ENCODE results near the gene RFPL1. TPM values are rescaled to one million over a fixed set of nuclear protein-coding genes. Genes with fewer than 3 reads are reported as not detected.
A peak's percentile ranks its signal among the peaks of the same experiment; 100 is the strongest.
"Not testable (repeated sequence)": the region's sequence is repeated elsewhere in the genome, so short reads cannot be mapped to it uniquely, and the experiment has no call there.

RFPL1 gene
- total RNA-seq, 1 experiment from 2014 or later: not detected

DNA sequence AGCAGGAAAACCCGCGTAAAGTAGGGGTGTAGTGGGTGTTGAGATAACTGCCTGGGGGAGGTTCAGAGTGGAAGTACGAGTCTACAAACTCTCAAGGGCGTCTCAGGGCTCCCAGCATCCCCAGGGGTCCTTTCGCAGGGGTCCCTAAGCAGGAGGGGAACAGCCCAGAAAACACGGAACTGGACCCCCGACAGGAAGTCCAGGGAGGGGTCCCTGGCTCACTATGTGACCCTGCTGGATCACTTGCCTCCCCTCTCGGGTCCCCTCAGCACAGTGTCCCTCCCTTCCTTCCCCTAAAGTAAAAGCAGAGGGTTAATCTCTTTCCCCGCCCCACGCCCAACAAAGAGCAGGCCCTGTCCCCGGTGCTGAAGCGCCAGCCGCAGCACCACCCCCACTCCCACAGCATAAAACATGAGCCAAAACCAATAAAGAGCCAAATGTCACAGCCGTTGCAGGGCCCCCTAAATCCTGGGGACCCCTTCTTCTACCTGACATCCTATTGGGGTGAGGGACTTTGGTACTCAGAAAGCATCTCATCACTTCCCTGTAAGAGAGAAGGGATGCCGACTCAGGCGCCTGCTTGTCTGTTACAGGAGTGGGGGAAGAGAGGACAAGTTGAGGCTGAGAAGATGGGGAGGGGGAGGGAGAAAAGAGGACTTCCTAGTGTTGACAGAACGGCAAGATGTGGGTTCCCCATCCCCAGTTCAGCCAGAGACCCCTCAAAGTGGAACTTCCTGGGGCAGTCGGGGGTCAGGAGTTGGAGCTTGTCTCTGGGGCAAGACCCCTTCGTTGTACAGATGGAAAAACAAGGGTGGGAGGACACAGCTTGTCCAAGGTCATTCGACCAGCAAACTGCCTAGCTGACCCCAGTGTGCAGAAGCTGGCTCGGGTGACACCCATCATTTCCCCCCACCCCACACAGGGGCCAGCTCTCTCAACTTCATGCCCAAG lies 40.2 kb downstream of the RFPL1 start:
- no peak for DNase-seq (ENCODE audit: low read depth)

DNA sequence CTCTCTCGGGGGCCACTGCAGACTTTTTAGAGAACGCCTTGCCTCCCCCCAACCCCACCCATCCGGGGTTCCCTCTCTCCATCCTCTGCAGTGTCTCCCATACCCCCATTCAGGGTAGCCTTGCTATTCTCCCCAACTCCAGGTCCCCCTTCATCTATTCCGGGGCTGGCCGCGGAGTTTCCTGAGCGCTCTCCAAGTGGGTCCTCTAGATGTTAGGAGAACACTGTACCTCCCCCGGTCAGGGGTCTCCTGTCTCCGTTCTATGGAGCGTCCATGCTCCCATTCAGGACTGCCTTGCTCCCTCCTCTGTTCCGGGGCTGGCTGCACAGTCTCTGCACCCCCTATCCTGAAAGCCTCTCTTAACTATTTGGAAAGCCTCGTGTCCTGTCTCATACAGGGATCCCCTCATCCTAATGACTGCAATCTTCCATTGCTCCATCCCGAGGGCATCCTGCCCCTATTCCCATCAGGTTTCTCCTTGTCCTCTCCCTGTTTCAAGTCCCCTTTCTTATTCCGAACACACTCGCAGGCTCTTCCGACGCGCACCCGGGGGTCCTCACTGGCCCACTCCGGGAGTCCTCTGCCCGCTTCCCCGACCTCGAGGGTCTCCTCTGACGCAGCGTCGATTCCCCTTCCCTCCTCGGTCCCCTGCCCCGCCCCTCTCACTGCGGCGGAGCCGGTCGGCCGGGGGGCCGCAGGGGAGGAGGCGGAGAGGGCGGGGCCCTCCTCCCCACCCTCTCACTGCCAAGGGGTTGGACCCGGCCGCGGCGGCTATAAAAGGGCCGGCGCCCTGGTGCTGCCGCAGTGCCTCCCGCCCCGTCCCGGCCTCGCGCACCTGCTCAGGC lies 41.3 kb downstream of the RFPL1 start, which contains the start of gene NEFH:
TSS of gene NEFH (plus strand) at position 802 of the 845 bp plus-strand sequence. CDS start 45 bp downstream, outside the sequence.
- no peak for DNase-seq (ENCODE audit: low read depth)

DNA sequence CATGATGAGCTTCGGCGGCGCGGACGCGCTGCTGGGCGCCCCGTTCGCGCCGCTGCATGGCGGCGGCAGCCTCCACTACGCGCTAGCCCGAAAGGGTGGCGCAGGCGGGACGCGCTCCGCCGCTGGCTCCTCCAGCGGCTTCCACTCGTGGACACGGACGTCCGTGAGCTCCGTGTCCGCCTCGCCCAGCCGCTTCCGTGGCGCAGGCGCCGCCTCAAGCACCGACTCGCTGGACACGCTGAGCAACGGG lies 41.8 kb downstream of the RFPL1 start:
- DNase-seq (ENCODE audit: low read depth): no peak

DNA sequence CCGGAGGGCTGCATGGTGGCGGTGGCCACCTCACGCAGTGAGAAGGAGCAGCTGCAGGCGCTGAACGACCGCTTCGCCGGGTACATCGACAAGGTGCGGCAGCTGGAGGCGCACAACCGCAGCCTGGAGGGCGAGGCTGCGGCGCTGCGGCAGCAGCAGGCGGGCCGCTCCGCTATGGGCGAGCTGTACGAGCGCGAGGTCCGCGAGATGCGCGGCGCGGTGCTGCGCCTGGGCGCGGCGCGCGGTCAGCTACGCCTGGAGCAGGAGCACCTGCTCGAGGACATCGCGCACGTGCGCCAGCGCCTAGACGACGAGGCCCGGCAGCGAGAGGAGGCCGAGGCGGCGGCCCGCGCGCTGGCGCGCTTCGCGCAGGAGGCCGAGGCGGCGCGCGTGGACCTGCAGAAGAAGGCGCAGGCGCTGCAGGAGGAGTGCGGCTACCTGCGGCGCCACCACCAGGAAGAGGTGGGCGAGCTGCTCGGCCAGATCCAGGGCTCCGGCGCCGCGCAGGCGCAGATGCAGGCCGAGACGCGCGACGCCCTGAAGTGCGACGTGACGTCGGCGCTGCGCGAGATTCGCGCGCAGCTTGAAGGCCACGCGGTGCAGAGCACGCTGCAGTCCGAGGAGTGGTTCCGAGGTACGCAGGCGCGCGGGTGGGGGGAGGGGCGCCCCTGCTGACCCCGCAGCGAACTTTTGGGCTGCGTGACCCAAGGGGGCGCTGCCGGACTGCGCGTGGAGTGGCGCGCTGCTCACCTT lies 42.3 kb downstream of the RFPL1 start:
- DNase-seq (ENCODE audit: low read depth): peak; percentile 78

DNA sequence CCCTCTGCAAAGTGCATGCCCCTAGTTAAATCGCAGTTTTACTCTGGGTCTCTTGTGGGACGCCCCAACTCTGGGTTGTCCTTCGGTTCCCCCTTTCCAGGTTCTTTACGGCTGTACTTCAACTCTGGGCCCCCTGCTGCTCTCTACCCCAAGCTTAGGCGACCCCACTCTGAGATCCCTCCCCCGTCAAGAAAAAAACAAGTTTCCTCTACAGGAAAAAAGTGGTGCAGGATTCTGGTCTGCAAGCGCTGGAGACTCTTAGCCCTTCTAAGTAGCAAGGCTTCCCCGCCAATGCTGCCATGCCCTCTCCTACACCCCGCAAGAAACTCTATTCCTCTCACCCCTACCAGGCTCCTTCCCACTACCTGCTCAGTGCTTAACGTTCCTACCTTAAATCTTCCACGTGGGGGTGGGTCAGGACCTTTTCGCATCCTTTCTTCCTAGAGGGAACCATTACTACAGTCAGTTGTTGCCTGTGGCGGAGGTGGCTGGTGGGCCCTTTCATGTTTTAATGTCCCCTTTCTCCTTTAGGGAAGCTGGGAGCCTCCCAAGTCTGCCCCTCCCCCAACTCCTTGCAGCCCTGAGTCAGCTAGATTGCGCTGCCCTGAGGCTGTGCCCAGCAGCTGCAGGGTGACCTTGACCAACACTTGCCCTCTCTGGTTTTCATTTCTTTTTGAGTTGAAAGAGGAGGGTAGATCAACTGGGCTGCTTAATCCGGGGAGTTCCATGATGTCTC lies 43.0 kb downstream of the RFPL1 start:
- DNase-seq (ENCODE audit: low read depth): peak; percentile 78

DNA sequence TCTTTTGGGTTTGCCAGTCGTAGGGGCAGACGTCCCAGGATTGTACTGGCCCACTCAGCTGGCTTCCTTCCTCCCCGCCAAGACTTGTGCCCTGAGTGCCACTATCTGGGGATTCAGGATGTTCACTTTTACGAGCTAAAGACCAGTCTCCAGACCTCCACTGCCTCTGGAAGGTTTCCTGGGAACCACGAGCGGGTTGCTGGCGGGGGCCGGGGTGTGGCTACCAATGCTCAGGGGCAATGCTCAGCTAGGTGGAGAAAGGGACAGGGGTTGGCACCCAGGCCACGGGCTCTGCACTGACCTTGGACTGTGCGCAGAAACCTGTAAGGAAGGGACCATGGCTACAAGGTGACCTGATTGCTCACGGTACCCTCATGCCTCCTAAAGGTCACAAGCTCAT lies 43.9 kb downstream of the RFPL1 start:
- no peak for DNase-seq (ENCODE audit: low read depth)

DNA sequence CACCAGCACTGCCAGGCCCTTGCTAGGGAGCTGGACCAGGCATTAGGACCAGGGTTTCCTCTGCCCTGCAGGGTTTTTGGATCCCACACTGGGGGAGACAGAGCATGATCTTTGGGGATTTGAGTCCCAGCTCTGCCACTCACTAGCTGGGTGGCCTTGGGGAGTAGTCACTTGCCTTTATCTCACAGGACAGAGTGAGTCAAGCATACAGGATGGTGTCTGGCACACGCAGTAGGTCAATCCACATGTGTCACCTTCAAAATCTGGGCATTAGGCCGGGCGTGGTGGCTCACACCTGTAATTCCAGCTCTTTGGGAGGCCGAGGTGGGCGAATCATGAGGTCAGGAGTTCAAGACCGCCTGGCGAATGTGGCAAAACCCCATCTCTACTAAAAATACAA lies 44.3 kb downstream of the RFPL1 start:
- no peak for DNase-seq (ENCODE audit: low read depth)

DNA sequence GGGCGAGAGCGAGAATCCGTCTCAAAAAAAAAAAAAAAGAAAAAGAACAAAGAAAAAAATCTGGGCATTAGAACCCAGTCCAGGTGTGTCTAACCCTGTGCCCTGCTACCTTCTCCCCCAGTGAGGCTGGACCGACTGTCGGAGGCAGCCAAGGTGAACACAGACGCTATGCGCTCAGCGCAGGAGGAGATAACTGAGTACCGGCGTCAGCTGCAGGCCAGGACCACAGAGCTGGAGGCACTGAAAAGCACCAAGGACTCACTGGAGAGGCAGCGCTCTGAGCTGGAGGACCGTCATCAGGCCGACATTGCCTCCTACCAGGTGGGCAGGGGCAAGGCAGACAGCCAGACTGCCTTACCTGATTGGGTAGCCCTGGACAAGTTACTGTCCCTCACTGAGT lies 44.9 kb downstream of the RFPL1 start:
- no peak for DNase-seq (ENCODE audit: low read depth)

DNA sequence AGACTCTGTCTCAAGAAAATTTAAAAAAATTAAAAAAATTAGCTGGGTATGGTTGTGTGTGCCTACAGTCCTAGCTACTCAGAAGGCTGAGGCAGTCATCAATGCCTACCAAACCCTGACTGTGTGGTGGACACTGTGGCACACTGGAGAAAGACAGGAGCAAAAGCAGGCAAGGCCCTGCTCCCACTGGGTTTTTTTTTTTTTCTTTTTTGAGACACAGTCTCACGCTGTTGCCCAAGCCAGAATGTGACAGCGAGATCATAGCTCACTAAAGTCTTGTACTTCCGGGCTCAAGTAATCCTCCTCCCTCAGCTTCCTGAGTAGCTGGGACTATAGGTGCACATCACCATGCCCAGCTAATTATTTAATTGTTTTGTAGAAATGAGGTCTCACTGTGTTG lies 46.3 kb downstream of the RFPL1 start:
- DNase-seq (ENCODE audit: low read depth): no peak

DNA sequence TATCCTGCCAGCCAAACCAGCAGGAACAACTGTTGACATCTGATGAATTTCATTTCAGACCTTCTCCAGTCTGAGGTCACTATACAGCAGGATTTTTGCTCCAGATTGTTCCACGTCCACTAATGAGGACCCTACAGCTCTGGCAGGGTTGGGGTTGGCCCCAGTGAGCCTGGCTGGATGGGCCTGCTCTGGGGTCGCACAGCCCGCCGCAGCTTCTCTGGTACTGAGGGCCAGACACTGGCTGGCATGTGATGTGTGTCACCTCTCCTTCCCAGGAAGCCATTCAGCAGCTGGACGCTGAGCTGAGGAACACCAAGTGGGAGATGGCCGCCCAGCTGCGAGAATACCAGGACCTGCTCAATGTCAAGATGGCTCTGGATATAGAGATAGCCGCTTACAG lies 47.1 kb downstream of the RFPL1 start:
- no peak for DNase-seq (ENCODE audit: low read depth)

DNA sequence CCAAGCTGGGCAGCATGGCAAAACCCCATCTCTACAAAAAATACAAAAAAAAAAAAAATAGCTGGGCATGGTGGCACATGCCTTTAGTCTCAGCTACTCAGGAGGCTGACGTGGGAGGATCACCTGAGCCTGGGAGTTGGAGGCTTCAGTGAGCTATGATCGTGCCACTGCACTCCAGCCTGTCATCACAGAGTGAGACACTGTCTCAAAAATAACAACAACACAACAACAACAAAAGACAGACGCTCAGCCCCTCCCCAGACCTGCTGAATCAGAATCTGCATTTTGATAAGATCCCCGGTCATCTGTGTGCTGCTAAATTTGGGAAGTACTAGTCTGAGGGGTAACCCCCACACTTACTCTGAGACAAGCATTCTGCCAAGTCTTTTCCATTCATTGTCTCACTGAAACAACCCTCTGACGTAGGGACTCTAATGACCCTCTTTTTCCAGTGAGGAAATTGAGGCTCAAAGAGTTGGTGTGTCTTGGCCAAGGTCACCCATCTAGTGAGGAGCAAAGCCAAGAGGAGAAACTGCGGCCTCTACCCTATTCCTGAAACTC lies 49.1 kb downstream of the RFPL1 start:
- no peak for DNase-seq (ENCODE audit: low read depth)

DNA sequence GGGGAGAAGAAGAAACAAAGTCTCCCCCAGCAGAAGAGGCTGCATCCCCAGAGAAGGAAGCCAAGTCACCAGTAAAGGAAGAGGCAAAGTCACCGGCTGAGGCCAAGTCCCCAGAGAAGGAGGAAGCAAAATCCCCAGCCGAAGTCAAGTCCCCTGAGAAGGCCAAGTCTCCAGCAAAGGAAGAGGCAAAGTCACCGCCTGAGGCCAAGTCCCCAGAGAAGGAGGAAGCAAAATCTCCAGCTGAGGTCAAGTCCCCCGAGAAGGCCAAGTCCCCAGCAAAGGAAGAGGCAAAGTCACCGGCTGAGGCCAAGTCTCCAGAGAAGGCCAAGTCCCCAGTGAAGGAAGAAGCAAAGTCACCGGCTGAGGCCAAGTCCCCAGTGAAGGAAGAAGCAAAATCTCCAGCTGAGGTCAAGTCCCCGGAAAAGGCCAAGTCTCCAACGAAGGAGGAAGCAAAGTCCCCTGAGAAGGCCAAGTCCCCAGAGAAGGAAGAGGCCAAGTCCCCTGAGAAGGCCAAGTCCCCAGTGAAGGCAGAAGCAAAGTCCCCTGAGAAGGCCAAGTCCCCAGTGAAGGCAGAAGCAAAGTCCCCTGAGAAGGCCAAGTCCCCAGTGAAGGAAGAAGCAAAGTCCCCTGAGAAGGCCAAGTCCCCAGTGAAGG lies 50.9 kb downstream of the RFPL1 start:
- not testable (repeated sequence) for DNase-seq (ENCODE audit: low read depth)

DNA sequence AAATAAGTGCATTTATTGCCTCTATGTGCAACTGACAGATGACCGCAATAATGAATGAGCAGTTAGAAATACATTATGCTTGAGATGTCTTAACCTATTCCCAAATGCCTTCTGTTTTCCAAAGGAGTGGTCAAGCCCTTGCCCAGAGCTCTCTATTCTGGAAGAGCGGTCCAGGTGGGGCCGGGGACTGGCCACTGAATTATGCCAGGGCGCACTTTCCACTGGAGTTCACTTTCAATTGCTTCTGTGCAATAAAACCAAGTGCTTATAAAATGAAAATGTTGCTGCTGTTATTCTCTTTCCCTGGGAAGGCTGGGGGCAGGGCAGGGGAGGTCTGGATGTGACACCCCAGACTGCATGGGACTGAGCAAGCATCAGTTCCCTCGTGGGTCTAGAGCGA lies 52.6 kb downstream of the RFPL1 start:
- no peak for DNase-seq (ENCODE audit: low read depth)

Other genes with a start within 250 kb of the RFPL1 start
- 0.29 TPM in 1 of 2 replicates, not detected in the other for gene EMID1, start 232.7 kb upstream of the RFPL1 start, total RNA-seq (2014; rRNA removed)
- gene RHBDD3, start 170.6 kb upstream of the RFPL1 start, total RNA-seq (2014; rRNA removed): 36.9 and 43.5 TPM in 2 replicates
- 262 and 297 TPM in 2 replicates for gene EWSR1, start 170.3 kb upstream of the RFPL1 start, total RNA-seq (2014; rRNA removed)
- 33.3 and 47.1 TPM in 2 replicates for gene GAS2L1, start 131.9 kb upstream of the RFPL1 start, total RNA-seq (2014; rRNA removed)
- 0.06 TPM in 1 of 2 replicates, not detected in the other for gene RASL10A, start 122.9 kb upstream of the RFPL1 start, total RNA-seq (2014; rRNA removed)
- gene AP1B1, start 50.0 kb upstream of the RFPL1 start, total RNA-seq (2014; rRNA removed): 64.1 and 65.5 TPM in 2 replicates
- 3.2 and 4.2 TPM in 2 replicates for gene NEFH, start 41.6 kb downstream of the RFPL1 start, total RNA-seq (2014; rRNA removed)
- gene THOC5, start 115.2 kb downstream of the RFPL1 start, total RNA-seq (2014; rRNA removed): 40.3 and 42.6 TPM in 2 replicates
- 38.0 and 45.8 TPM in 2 replicates for gene NIPSNAP1, start 142.5 kb downstream of the RFPL1 start, total RNA-seq (2014; rRNA removed)
- gene NF2, start 165.1 kb downstream of the RFPL1 start, total RNA-seq (2014; rRNA removed): 105 and 110 TPM in 2 replicates

All from LHCN-M2 (cell line).